ENCODE data around the gene FAM3D.

Gene FAM3D

DNA sequence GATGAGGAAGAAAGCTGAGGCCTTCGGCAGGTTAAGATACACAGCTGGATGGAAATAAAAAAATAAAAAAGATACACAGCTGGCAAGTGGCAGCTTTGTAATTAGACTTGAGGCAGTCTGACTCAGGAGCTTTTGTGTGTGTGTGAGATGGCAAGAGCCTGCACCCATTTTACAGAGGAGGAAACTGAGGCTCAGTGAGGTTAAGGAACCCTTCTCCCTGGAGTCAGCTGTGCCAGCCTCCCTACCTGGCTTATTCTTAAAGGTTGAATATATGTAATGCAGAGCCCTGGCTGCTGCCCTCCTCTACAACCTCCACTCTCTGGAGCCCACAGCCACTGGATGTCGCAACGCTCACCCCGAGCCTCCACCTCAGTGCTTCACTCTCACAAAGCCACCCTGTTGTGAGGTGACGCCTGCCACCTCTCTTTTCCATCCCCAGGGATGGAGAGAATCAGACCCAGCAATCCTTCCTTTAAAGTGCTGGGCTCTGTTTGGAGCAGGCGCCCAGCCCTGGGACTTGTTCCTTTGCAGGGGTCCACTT is 68.7 kb downstream of the FAM3D start:
- Histone ChIP-seq H3K27me3 (replicated peaks; ENCODE audit: control insufficient read depth, insufficient read depth, low read length) (no peaks in the 10 kb centered on the region), H3K36me3 (ENCODE audit: control insufficient read depth, insufficient read depth, low read length) (no peaks in the 10 kb centered on the region), H3K4me3 (replicated peaks; ENCODE audit: low read depth, low read length) (no peak overlapping the region)
- no peak for DNase-seq (ENCODE audit: extremely low read depth, insufficient read length)
- TF ChIP-seq, protein P1, sequence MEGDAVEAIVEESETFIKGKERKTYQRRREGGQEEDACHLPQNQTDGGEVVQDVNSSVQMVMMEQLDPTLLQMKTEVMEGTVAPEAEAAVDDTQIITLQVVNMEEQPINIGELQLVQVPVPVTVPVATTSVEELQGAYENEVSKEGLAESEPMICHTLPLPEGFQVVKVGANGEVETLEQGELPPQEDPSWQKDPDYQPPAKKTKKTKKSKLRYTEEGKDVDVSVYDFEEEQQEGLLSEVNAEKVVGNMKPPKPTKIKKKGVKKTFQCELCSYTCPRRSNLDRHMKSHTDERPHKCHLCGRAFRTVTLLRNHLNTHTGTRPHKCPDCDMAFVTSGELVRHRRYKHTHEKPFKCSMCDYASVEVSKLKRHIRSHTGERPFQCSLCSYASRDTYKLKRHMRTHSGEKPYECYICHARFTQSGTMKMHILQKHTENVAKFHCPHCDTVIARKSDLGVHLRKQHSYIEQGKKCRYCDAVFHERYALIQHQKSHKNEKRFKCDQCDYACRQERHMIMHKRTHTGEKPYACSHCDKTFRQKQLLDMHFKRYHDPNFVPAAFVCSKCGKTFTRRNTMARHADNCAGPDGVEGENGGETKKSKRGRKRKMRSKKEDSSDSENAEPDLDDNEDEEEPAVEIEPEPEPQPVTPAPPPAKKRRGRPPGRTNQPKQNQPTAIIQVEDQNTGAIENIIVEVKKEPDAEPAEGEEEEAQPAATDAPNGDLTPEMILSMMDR (IDR thresholded peaks at IDR 0.05; ENCODE audit: insufficient read depth, low read length, poor library complexity, severe bottlenecking): no peak

DNA sequence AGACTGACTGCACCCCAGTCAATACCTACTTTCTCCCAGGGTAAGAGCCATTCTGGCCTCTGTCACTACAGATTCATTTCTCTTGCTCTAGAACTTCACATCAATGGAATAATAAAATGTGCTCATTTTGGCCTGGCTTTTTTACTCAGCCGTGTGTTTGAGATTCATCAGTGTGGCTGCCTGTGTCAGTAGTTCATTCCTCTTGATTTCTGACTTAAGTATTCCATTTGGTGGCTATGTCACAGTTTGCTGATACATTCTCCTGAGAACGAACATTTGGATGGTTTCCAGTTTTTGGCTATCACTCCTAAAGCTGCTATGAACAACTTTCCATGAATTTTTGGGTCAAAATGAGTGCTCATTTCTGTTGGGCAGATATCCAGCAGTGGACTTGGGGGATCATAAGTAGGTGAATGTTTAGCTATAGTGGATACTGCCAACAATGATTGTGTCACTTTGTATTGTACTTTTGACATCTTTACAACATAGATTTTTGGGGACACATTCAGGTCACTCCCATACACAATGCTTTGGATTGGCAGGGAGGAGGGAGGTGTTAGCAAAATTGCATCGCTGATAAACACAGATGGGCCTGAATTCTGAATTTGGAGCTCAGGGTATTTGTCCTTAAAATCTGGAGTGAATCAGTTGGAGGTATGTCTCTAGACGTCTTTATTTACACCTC is 69.6 kb downstream of the FAM3D start:
- Histone ChIP-seq H3K36me3 (ENCODE audit: control insufficient read depth, insufficient read depth, low read length) (no peaks in the 10 kb centered on the region), H3K27me3 (replicated peaks; ENCODE audit: control insufficient read depth, insufficient read depth, low read length) (no peaks in the 10 kb centered on the region), H3K4me3 (replicated peaks; ENCODE audit: low read depth, low read length) (no peak overlapping the region)
- TF ChIP-seq, protein P1 (IDR thresholded peaks at IDR 0.05; ENCODE audit: insufficient read depth, low read length, poor library complexity, severe bottlenecking): no peak
- DNase-seq (ENCODE audit: extremely low read depth, insufficient read length): no peak

DNA sequence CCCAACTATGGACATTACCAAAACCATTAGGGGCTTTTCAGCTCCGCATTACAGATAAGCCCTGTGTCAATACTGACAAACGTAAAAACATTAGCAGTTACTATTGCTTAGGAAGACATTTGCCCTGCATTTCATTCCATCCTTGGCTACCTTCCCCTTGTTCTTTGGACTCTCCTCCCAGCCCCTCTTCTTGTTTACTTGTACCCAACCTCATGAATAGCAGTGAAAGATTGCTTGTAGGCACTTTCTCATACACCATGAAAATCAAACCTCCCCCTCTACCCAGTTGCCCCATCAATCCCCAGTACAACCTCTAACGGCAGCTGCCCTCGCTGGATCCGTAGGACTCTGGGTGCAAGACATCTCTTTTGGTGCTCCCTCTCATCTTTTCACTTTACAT is 72.5 kb downstream of the FAM3D start:
- no peak for DNase-seq (ENCODE audit: extremely low read depth, insufficient read length)

DNA sequence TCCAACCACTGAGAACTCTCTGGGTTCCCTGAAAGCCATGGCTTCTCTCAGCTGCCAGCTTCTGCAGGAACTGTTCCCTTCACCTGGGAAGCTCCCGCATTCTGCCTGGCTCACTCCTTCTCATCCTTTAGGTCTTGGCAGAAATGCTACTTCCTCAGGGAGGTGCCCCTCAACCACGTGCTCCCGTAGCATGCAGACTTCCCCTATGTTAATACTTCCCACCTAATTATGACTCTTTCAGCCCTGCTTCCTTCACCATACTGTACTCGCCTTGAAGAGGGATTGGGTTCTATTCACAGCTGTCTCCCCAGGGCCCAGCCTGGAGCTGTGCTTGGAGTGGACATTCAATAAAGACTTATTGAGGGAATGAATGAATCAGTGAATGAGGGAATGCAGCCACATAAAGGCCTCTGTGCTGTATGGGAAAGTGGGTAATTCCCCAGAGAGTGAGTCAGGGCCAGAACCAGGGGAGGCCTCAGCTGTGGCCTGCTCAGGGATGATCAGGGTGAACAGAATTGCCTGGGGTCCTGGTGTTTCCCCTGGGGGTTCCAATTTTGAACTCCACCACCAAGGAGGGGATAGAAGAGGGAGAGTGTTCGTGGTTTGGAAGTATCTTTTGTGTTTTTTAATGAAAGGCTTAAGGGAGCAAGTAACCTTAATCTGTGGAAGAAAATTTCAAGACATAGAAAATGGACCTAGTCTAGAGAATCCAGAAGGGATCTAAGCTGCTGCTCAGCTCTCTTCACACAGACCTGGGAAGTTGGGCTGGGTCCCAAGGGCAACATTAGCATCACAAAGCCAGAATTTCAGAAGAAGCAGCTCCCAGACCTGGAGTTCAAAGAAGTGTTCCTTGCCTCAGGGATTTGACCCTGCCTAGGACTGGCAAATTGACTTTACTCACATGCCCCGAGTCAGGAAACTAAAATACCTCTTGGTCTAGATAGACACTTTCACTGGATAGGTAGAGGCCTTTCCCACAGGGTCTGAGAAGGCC is 74.8 kb downstream of the FAM3D start:
- TF ChIP-seq, protein P1 (IDR thresholded peaks at IDR 0.05; ENCODE audit: insufficient read depth, low read length, poor library complexity, severe bottlenecking): no peak
- no peaks in the 10 kb centered on the region for H3K27me3 ChIP-seq (replicated peaks; ENCODE audit: control insufficient read depth, insufficient read depth, low read length)
- no peaks in the 10 kb centered on the region for H3K36me3 ChIP-seq (ENCODE audit: control insufficient read depth, insufficient read depth, low read length)
- H3K4me3 ChIP-seq (replicated peaks; ENCODE audit: low read depth, low read length): no peak overlapping the region
- no peak for DNase-seq (ENCODE audit: extremely low read depth, insufficient read length)

More for the DNA sequence above, 72.5 kb downstream of the FAM3D start:
- Histone ChIP-seq H3K27me3 (replicated peaks; ENCODE audit: control insufficient read depth, insufficient read depth, low read length) (no peaks in the 10 kb centered on the region), H3K4me3 (replicated peaks; ENCODE audit: low read depth, low read length) (no peak overlapping the region), H3K36me3 (ENCODE audit: control insufficient read depth, insufficient read depth, low read length) (no peaks in the 10 kb centered on the region)
- TF ChIP-seq, protein P1 (IDR thresholded peaks at IDR 0.05; ENCODE audit: insufficient read depth, low read length, poor library complexity, severe bottlenecking): no peak

DNA sequence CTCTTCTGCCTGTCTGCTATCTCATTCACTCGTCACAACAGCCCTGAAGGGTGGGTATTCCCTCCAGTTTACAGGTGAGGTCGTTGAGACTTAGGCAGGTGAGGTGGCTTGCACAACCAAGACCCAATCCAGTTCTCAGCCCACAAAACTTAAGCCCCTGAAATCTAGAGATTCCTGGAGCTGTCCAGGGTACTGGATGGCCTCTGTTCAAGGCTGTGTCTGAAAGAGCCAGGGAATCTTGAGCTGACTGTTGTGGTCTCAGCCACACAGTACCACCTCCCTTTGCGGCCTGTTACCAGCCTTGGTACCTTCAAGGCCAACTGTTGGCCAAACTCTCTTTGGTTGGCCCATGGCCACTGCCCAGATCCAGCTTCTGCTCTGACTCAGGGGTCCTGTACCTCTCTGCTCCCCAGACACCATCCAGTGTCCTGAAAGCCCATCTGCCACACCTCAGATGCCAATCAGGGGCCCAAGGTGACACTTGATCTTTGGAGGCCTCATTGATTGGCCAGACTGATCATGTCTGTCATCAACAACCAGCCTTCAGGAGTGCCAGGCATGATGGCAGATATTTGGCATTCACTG is 78.5 kb downstream of the FAM3D start:
- no peak for DNase-seq (ENCODE audit: extremely low read depth, insufficient read length)
- no peaks in the 10 kb centered on the region; the same call in none of the 2 replicates for H3K27me3 ChIP-seq (replicated peaks; ENCODE audit: control insufficient read depth, insufficient read depth, low read length)
- H3K4me3 ChIP-seq (replicated peaks; ENCODE audit: low read depth, low read length): no peak overlapping the region
- TF ChIP-seq, protein P1 (IDR thresholded peaks at IDR 0.05; ENCODE audit: insufficient read depth, low read length, poor library complexity, severe bottlenecking): no peak
- no peaks in the 10 kb centered on the region for H3K36me3 ChIP-seq (ENCODE audit: control insufficient read depth, insufficient read depth, low read length)

All from GM06990 (cell line).